ENCODE measurements around the gene REXO1.

The REXO1 gene

GRCh38 chr19:1847684-1848398 is 442 bp downstream of the REXO1 start:
- peak; percentile 20 for DNase-seq (ENCODE audit: low read depth)

GRCh38 chr19:1847348-1847683 is 967 bp downstream of the REXO1 start:
- DNase-seq (ENCODE audit: low read depth), result no peak

- no peak for DNase-seq (ENCODE audit: low read depth)
Observed at GRCh38 chr19:1846517-1847204, 1.6 kb downstream of the REXO1 start.

GRCh38 chr19:1845642-1846041 is 2.6 kb downstream of the REXO1 start:
- no peak for DNase-seq (ENCODE audit: low read depth)

GRCh38 chr19:1845125-1845515 is 3.2 kb downstream of the REXO1 start:
- no peak for DNase-seq (ENCODE audit: low read depth)

GRCh38 chr19:1844513-1845124 is 3.7 kb downstream of the REXO1 start:
- DNase-seq (ENCODE audit: low read depth), result no peak

GRCh38 chr19:1843646-1844394 is 4.5 kb downstream of the REXO1 start:
- DNase-seq (ENCODE audit: low read depth), result no peak

- DNase-seq (ENCODE audit: low read depth), result no peak
Observed at GRCh38 chr19:1843116-1843515, 5.2 kb downstream of the REXO1 start.

- no peak for DNase-seq (ENCODE audit: low read depth)
Observed at GRCh38 chr19:1841209-1841924, 6.9 kb downstream of the REXO1 start.

GRCh38 chr19:1840541-1841115 is 7.7 kb downstream of the REXO1 start:
- no peak for DNase-seq (ENCODE audit: low read depth)

- no peak for DNase-seq (ENCODE audit: low read depth)
Observed at GRCh38 chr19:1839658-1840540, 8.4 kb downstream of the REXO1 start.

GRCh38 chr19:1837625-1838105 is 10.6 kb downstream of the REXO1 start:
- no peak for DNase-seq (ENCODE audit: low read depth)

- DNase-seq (ENCODE audit: low read depth), result no peak
Observed at GRCh38 chr19:1837222-1837565, 11.1 kb downstream of the REXO1 start.

GRCh38 chr19:1836458-1837221 is 11.6 kb downstream of the REXO1 start:
- no peak for DNase-seq (ENCODE audit: low read depth)

- no peak for DNase-seq (ENCODE audit: low read depth)
Observed at GRCh38 chr19:1833540-1833939, 14.7 kb downstream of the REXO1 start.

GRCh38 chr19:1832046-1832663 is 16.1 kb downstream of the REXO1 start:
- DNase-seq (ENCODE audit: low read depth), result no peak

GRCh38 chr19:1830978-1831377 is 17.3 kb downstream of the REXO1 start:
- no peak for DNase-seq (ENCODE audit: low read depth)

- DNase-seq (ENCODE audit: low read depth), result no peak
Observed at GRCh38 chr19:1830568-1830967, 17.7 kb downstream of the REXO1 start.

GRCh38 chr19:1829958-1830357 is 18.3 kb downstream of the REXO1 start:
- DNase-seq (ENCODE audit: low read depth), result no peak

Data from fibroblast of the conjunctiva (primary cell).